GM12891 (cell line): ENCODE data around the gene NPR1.

Experiments used
- POLR2A ChIP-seq: IDR thresholded peaks from 2 replicates; pipeline ENCODE4 v1.6.1; 2011; ENCODE audit warnings: low read depth, low read length, control low read depth
- POLR2AphosphoS5 ChIP-seq: IDR thresholded peaks from 2 replicates; pipeline ENCODE4 v1.6.1; 2011; ENCODE audit warnings: low read depth, low read length, control low read depth
- TAF1 ChIP-seq: IDR thresholded peaks from 2 replicates; pipeline ENCODE4 v1.6.1; 2011; ENCODE audit warnings: low read depth, low read length, control low read depth

- TF ChIP-seq POLR2AphosphoS5 (no peak), POLR2A (no peak), TAF1 (no peak)
Measured at GRCh38 chr1:153639280-153639679, 39.2 kb upstream of the NPR1 start.
